ENCODE results near the gene ARHGAP20. TPM values are rescaled to one million over a fixed set of nuclear protein-coding genes. Genes with fewer than 3 reads are reported as not detected.

Gene ARHGAP20
- total and polyA plus RNA-seq, 2 of the 4 experiments (the other 2 are of a cell fraction): 1.4 to 2.5 TPM

GRCh38 chr11:110599207-110599606 lies 113.0 kb downstream of the ARHGAP20 start:
- H3K27me3 ChIP-seq (ENCODE audit: control insufficient read depth, insufficient read depth, low read length): no peaks in the 10 kb centered on the region
- H3K4me2 ChIP-seq (ENCODE audit: low read depth, low read length): no peak overlapping the region
- H3K9ac ChIP-seq (ENCODE audit: low read depth, low read length): no peak overlapping the region
- H2BK20ac ChIP-seq (ENCODE audit: low read depth, low read length): no peak overlapping the region
- no peak overlapping the region for H3K4me3 ChIP-seq (ENCODE audit: insufficient read depth, low read depth, low read length)
- H2BK15ac ChIP-seq (ENCODE audit: low read depth, low read length): no peak overlapping the region
- no peak overlapping the region for H4K8ac ChIP-seq (ENCODE audit: low read depth in 2 of 2, low read length in 2 of 2)
- in situ Hi-C loops (cut with MboI; ENCODE audit: low sequenced_read_pairs) (no loop called here), dilution Hi-C loops (cut with HindIII; ENCODE audit: low sequenced_read_pairs, unreplicated experiment) (no loop called here), intact Hi-C loops (cut with micrococcal nuclease) (no loop called here)
- H3K27ac ChIP-seq (ENCODE audit: insufficient read depth, low read length): no peak overlapping the region
- H4K5ac ChIP-seq (ENCODE audit: low read depth, low read length): no peak overlapping the region
- no peak overlapping the region for H2AK5ac ChIP-seq (ENCODE audit: low read depth, low read length)
- no peak for TF ChIP-seq CEBPB (IDR thresholded peaks at IDR 0.05; ENCODE audit: low read depth, low read length)
- TF ChIP-seq RCOR1 (IDR thresholded peaks at IDR 0.05; ENCODE audit: insufficient replicate concordance, low read length): no peak
- peaks cover 9% of the 10 kb centered on the region; the same call in 1 of the 2 replicates for H3K9me3 ChIP-seq (ENCODE audit: control insufficient read depth, insufficient read depth, low read length)
- no peak for ATAC-seq (ENCODE audit: low read depth)
- H3K4me1 ChIP-seq (ENCODE audit: control insufficient read depth, insufficient read depth, low read length): no peaks in the 10 kb centered on the region
- H3K23ac ChIP-seq (ENCODE audit: low read depth, low read length): no peak overlapping the region
- no peaks in the 10 kb centered on the region for H4K20me1 ChIP-seq (ENCODE audit: insufficient read depth, low read length)
- no peak for DNase-seq
- H3K4ac ChIP-seq (ENCODE audit: low read depth, low read length): no peak overlapping the region
- H3K79me1 ChIP-seq (ENCODE audit: low read depth in 1 of 2, low read length in 2 of 2): no peaks in the 10 kb centered on the region
- POLR2A ChIA-PET (ENCODE audit: unreplicated experiment): no interaction called here
- 95% methylated on average over 4 of the region's 5 CpGs; no CpG with 5 or more reads in 1 of the 2 experiments for WGBS, 2 experiments (ENCODE audit: extremely low coverage in 2 of 2, insufficient read length in 1 of 2)
- H2AK9ac ChIP-seq (replicated peaks; ENCODE audit: low read depth, low read length, poor library complexity): no peak overlapping the region
- H3K36me3 ChIP-seq (ENCODE audit: control insufficient read depth, insufficient read depth, low read length): peaks cover 11% of the 10 kb centered on the region
- CTCF ChIA-PET: interaction anchor here (0.5 kb wide), 1 partner anchor 439 kb away, joined by 3 read pairs; no protein-coding TSS in a partner anchor
- no peak overlapping the region for H3K18ac ChIP-seq (ENCODE audit: low read depth, low read length)
- H3K56ac ChIP-seq (ENCODE audit: extremely low read depth, insufficient read depth, low read length): no peak overlapping the region
- no peak overlapping the region for H4K91ac ChIP-seq (ENCODE audit: insufficient read depth, low read depth, low read length)
- no peak overlapping the region for H2BK120ac ChIP-seq (ENCODE audit: low read depth, low read length)
- no peak overlapping the region for H2AFZ ChIP-seq (replicated peaks; ENCODE audit: low read length, poor library complexity)
- no TSS peak for BruUV-seq (replicated peaks)
- H2BK5ac ChIP-seq (ENCODE audit: low read depth, low read length, poor library complexity, severe bottlenecking): no peak overlapping the region
- H3K14ac ChIP-seq (replicated peaks; ENCODE audit: low read depth, low read length): no peak overlapping the region
- no peaks in the 10 kb centered on the region for H3K9me1 ChIP-seq (ENCODE audit: insufficient read depth, low read length)
